H1 (cell line): ENCODE measurements around the gene MFRP. TPM values are rescaled to one million over a fixed set of nuclear protein-coding genes. Genes with fewer than 3 reads are reported as not detected.

Experiments
- BCL11A ChIP-seq, 2 experiments: IDR thresholded peaks; one replicate each; pipeline ENCODE4 v1.6.1; 2011; ENCODE audit warnings: low read depth in 2 of 2, low read length in 2 of 2, mild to moderate bottlenecking in 2 of 2
- EP300 ChIP-seq, 2 experiments: IDR thresholded peaks; 1 replicate in 1 of 2; 2 replicates in 1 of 2; pipeline ENCODE4 v1.6.1; 2011 to 2012; ENCODE audit warnings: low read depth in 2 of 2, low read length in 2 of 2, mild to moderate bottlenecking in 2 of 2, borderline replicate concordance in 1 of 2, inconsistent platforms in 1 of 2, moderate library complexity in 1 of 2
- EZH2 ChIP-seq: fragments of 200-600 bp; sonication (generic); IDR thresholded peaks from 2 replicates; pipeline ENCODE4 v1.7.1; 2012; ENCODE audit warnings: low read depth, mild to moderate bottlenecking, moderate library complexity, low read length, inconsistent platforms; ENCODE audit not compliant: severe bottlenecking
- GABPA ChIP-seq: IDR thresholded peaks from 2 replicates; pipeline ENCODE4 v1.6.1; 2011; ENCODE audit warnings: mild to moderate bottlenecking, low read length, moderate library complexity, borderline replicate concordance; ENCODE audit not compliant: insufficient read depth
- POLR2AphosphoS5 ChIP-seq: IDR thresholded peaks from 2 replicates; pipeline ENCODE4 v1.6.1; 2011; ENCODE audit warnings: low read depth, low read length
- RNF2 ChIP-seq: fragments of 200-900, 300-1000 bp; sonication (generic); IDR thresholded peaks from 2 replicates; pipeline ENCODE4 v1.7.1; 2016; ENCODE audit warnings: borderline replicate concordance, low read depth, mild to moderate bottlenecking, antibody characterized with exemption, low read length; ENCODE audit not compliant: poor library complexity, severe bottlenecking; ENCODE audit errors: missing control alignments
- SP2 ChIP-seq: IDR thresholded peaks from 2 replicates; pipeline ENCODE4 v1.6.1; 2012; ENCODE audit warnings: mild to moderate bottlenecking, low read length, inconsistent platforms
- polyA plus RNA-seq, 7 experiments: library from polyadenylated mRNA; depleted of rRNA in 3 of 7; stranded (reverse) in 5 of 7; unstranded in 2 of 7; fragments of >200 nt in 5 of 7; fragments of 200-250 nt in 2 of 7; gene quantifications; 1 replicate in 5 of 7; 2 replicates in 1 of 7; 4 replicates in 1 of 7; pipeline versions ENCODE4 v1.2.1 to v1.2.3, GENCODE V29; 2011 to 2013; ENCODE audit warnings: missing spikeins in 2 of 7, mixed read lengths in 2 of 7
- total RNA-seq: library from RNA; stranded (reverse); fragmentation: NEBNext Ultra II Directional; extraction: Animal tissue kit (Norgen Biotek cat#: 25700); gene quantifications from 2 replicates; pipeline ENCODE4 v1.2.1, GENCODE V29; 2021
- TF ChIP-seq, protein P1 (sequence below): fragments of 300-600 bp; sonication (generic); IDR thresholded peaks from 2 replicates; pipeline ENCODE4 v1.7.1; 2012; ENCODE audit warnings: low read length, moderate library complexity, mild to moderate bottlenecking, inconsistent platforms; ENCODE audit not compliant: insufficient replicate concordance

MFRP gene
- total and polyA plus RNA-seq, 2 of the 8 experiments (the other 6 are each of a cell fraction or from before 2014, with no cell fraction given) = 0.02 TPM; not detected in 1

DNA sequence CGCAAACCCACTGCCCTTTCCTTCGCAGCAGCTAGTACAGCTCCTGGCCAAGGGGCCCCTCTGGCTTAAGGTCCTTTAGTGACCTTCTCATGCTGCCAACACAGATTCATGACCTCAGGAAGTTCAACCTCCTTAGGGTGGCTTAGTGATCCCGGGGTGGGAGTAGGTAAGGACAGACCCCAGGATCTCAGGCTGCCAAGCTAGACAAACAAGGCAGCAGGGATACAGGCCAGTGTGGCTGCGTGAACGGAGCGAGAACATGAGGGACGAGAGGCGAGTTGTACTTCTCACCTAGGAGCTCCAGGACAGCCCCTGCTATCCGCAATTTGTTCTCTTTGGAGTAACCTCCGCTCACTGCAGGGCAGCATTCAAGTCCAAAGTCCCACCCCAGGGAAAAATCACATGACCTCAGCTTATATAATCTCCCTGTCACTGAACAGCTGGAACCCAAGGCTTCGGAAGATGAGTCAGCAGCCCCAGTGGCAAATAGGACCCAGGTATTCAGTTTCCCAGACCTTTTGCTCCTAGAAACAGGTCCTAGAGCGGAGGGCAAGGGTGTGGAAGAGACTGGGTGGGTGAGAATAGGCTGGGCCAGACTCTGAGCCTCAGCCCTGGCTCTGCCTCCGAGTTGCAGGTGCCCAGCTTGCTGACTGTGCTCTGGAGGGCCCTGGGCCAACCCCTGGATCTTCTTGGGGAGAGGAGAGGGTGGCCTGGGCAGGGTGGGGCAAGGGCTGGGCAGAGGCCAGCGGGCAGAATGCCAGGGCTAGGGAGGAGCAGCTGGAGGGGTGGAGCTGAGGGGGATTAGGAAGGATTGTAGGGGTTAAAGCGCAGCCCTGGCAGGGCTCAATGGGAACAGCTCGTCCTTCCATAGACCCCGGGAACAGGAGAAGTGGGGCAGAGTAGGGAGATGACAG lies 21.9 kb upstream of the MFRP start (continued):
- TF ChIP-seq BCL11A (IDR thresholded peaks at IDR 0.05; ENCODE audit: low read depth in 2 of 2, low read length in 2 of 2) (no peak), SP2 (no peak), EZH2 (no peak), POLR2AphosphoS5 (no peak), RNF2 (no peak), GABPA (no peak), EP300 (IDR thresholded peaks at IDR 0.05; ENCODE audit: borderline replicate concordance in 1 of 2, low read depth in 2 of 2, low read length in 2 of 2) (no peak)
- TF ChIP-seq, protein P1, sequence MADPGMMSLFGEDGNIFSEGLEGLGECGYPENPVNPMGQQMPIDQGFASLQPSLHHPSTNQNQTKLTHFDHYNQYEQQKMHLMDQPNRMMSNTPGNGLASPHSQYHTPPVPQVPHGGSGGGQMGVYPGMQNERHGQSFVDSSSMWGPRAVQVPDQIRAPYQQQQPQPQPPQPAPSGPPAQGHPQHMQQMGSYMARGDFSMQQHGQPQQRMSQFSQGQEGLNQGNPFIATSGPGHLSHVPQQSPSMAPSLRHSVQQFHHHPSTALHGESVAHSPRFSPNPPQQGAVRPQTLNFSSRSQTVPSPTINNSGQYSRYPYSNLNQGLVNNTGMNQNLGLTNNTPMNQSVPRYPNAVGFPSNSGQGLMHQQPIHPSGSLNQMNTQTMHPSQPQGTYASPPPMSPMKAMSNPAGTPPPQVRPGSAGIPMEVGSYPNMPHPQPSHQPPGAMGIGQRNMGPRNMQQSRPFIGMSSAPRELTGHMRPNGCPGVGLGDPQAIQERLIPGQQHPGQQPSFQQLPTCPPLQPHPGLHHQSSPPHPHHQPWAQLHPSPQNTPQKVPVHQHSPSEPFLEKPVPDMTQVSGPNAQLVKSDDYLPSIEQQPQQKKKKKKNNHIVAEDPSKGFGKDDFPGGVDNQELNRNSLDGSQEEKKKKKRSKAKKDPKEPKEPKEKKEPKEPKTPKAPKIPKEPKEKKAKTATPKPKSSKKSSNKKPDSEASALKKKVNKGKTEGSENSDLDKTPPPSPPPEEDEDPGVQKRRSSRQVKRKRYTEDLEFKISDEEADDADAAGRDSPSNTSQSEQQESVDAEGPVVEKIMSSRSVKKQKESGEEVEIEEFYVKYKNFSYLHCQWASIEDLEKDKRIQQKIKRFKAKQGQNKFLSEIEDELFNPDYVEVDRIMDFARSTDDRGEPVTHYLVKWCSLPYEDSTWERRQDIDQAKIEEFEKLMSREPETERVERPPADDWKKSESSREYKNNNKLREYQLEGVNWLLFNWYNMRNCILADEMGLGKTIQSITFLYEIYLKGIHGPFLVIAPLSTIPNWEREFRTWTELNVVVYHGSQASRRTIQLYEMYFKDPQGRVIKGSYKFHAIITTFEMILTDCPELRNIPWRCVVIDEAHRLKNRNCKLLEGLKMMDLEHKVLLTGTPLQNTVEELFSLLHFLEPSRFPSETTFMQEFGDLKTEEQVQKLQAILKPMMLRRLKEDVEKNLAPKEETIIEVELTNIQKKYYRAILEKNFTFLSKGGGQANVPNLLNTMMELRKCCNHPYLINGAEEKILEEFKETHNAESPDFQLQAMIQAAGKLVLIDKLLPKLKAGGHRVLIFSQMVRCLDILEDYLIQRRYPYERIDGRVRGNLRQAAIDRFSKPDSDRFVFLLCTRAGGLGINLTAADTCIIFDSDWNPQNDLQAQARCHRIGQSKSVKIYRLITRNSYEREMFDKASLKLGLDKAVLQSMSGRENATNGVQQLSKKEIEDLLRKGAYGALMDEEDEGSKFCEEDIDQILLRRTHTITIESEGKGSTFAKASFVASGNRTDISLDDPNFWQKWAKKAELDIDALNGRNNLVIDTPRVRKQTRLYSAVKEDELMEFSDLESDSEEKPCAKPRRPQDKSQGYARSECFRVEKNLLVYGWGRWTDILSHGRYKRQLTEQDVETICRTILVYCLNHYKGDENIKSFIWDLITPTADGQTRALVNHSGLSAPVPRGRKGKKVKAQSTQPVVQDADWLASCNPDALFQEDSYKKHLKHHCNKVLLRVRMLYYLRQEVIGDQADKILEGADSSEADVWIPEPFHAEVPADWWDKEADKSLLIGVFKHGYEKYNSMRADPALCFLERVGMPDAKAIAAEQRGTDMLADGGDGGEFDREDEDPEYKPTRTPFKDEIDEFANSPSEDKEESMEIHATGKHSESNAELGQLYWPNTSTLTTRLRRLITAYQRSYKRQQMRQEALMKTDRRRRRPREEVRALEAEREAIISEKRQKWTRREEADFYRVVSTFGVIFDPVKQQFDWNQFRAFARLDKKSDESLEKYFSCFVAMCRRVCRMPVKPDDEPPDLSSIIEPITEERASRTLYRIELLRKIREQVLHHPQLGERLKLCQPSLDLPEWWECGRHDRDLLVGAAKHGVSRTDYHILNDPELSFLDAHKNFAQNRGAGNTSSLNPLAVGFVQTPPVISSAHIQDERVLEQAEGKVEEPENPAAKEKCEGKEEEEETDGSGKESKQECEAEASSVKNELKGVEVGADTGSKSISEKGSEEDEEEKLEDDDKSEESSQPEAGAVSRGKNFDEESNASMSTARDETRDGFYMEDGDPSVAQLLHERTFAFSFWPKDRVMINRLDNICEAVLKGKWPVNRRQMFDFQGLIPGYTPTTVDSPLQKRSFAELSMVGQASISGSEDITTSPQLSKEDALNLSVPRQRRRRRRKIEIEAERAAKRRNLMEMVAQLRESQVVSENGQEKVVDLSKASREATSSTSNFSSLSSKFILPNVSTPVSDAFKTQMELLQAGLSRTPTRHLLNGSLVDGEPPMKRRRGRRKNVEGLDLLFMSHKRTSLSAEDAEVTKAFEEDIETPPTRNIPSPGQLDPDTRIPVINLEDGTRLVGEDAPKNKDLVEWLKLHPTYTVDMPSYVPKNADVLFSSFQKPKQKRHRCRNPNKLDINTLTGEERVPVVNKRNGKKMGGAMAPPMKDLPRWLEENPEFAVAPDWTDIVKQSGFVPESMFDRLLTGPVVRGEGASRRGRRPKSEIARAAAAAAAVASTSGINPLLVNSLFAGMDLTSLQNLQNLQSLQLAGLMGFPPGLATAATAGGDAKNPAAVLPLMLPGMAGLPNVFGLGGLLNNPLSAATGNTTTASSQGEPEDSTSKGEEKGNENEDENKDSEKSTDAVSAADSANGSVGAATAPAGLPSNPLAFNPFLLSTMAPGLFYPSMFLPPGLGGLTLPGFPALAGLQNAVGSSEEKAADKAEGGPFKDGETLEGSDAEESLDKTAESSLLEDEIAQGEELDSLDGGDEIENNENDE = no peak
